HFFc6 (cell line): ENCODE data around the gene VGLL3. TPM values are rescaled to one million over a fixed set of nuclear protein-coding genes. Genes with fewer than 3 reads are reported as not detected.

ENCODE experiments used
- DNase-seq: peaks from one replicate; pipeline ENCODE4 v3.0.0-alpha.2; 2018
- H3K27ac Mint-ChIP-seq: 2 replicates; pipeline ENCODE4 v1.8.0; 2020; ENCODE audit warnings: mild to moderate bottlenecking, mixed read lengths
- H3K27me3 Mint-ChIP-seq: 2 replicates; pipeline ENCODE4 v1.8.0; 2021; ENCODE audit warnings: mild to moderate bottlenecking, moderate library complexity, mixed read lengths; ENCODE audit not compliant: insufficient read depth
- H3K36me3 Mint-ChIP-seq: 2 replicates; pipeline ENCODE4 v1.8.0; 2021; ENCODE audit warnings: low read depth, mixed read lengths
- H3K4me1 Mint-ChIP-seq: 2 replicates; pipeline ENCODE4 v1.8.0; 2020; ENCODE audit warnings: low read depth, mixed read lengths
- H3K4me3 Mint-ChIP-seq: 2 replicates; pipeline ENCODE4 v1.8.0; 2020; ENCODE audit warnings: mild to moderate bottlenecking, moderate library complexity, mixed read lengths
- H3K9me3 Mint-ChIP-seq: 2 replicates; pipeline ENCODE4 v1.8.0; 2020; ENCODE audit warnings: mild to moderate bottlenecking, mixed read lengths
- total RNA-seq, 6 experiments: library from RNA; stranded (reverse); fragmentation: NEBNext Ultra II Directional; extraction: Animal tissue kit (Norgen Biotek cat#: 25700); gene quantifications; 2 replicates in 1 of 6; 3 replicates in 5 of 6; pipeline ENCODE4 v1.2.3, GENCODE V29; 2021
- TF ChIP-seq, protein P1 (sequence below): fragments of 200-600 bp; sonication (generic); IDR thresholded peaks from 2 replicates; pipeline ENCODE4 v1.5.0; 2021; ENCODE audit warnings: antibody characterized with exemption, mild to moderate bottlenecking

VGLL3 gene
- total RNA-seq, 6 experiments from 2014 or later = 117 to 193 (median 151) TPM

DNA sequence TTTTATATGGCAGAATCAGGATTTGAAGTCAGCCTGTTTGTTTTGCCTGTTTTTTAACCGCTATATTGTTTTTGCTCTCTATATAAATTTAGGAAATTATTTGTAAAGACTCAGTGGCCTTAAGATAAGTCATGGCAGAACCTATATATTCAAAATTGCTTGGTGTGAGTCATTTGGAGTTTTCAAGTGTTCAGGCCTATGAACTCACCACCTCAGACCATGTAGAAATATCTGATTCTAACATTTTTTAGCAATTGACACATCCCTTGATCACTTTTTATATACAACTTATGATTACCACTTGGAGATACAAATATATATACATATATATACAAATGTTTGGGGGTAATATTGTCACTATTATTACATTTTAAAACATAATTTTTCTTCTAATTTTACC is 95.7 kb downstream of the VGLL3 start:
- DNase-seq = no peak
- no peaks in the 10 kb centered on the region for H3K36me3 Mint-ChIP-seq
- no peaks in the 10 kb centered on the region; the same call in 1 of the 2 replicates for H3K27me3 Mint-ChIP-seq
- no peak overlapping the region for H3K27ac Mint-ChIP-seq
- H3K4me3 Mint-ChIP-seq = no peak overlapping the region
- H3K4me1 Mint-ChIP-seq = peaks cover 13% of the 10 kb centered on the region
- TF ChIP-seq, protein P1, sequence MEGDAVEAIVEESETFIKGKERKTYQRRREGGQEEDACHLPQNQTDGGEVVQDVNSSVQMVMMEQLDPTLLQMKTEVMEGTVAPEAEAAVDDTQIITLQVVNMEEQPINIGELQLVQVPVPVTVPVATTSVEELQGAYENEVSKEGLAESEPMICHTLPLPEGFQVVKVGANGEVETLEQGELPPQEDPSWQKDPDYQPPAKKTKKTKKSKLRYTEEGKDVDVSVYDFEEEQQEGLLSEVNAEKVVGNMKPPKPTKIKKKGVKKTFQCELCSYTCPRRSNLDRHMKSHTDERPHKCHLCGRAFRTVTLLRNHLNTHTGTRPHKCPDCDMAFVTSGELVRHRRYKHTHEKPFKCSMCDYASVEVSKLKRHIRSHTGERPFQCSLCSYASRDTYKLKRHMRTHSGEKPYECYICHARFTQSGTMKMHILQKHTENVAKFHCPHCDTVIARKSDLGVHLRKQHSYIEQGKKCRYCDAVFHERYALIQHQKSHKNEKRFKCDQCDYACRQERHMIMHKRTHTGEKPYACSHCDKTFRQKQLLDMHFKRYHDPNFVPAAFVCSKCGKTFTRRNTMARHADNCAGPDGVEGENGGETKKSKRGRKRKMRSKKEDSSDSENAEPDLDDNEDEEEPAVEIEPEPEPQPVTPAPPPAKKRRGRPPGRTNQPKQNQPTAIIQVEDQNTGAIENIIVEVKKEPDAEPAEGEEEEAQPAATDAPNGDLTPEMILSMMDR = no peak
- no peaks in the 10 kb centered on the region for H3K9me3 Mint-ChIP-seq

DNA sequence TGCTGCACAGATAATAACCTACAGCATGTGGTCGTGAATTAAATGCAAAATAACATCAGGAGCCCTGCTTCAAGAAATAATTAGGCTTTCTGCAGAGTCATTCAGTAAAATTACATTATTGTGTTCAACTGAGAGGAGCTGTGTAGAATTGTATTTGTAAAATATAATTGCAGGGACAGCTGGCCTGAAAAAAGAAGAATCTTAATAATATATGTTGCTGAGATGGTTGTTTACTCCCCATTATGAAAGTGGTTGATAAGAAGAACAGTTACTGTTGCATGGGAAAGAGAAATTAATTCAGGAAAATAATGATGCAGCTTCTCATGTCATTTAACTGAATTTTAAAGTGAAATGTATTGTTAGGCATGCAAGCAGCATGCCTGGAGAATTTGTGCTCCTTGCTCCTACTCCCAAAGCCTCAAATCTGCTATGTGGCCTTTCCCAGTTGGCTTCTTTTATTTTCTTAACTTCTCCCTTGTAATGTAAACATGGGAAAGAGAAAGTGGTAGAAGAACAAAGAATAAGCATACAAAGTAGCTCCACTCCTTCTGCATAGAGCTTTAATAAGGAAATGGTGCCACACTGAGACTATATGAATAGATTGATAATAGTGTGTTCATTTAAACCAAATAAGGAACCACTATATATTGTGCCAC is 100.1 kb downstream of the VGLL3 start:
- H3K36me3 Mint-ChIP-seq = no peaks in the 10 kb centered on the region
- DNase-seq = no peak
- H3K9me3 Mint-ChIP-seq = no peaks in the 10 kb centered on the region
- TF ChIP-seq, protein P1 = no peak
- no peaks in the 10 kb centered on the region for H3K27me3 Mint-ChIP-seq
- no peak overlapping the region for H3K4me3 Mint-ChIP-seq
- no peak overlapping the region for H3K27ac Mint-ChIP-seq
- H3K4me1 Mint-ChIP-seq = peaks cover 13% of the 10 kb centered on the region

Other genes with a start within 250 kb of the VGLL3 start
- 10 to 100 TPM; 34.9 to 46.4 (median 38.4) TPM for gene CHMP2B, start 236.2 kb upstream of the VGLL3 start, total RNA-seq